Adrenal gland (tissue), 12 donors: ENCODE data around the gene HPDL. TPM values are rescaled to one million over a fixed set of nuclear protein-coding genes. Genes with fewer than 3 reads are reported as not detected.

Experiments used
- DNase-seq, 7 donors: peaks; one replicate each; pipeline ENCODE4 v3.0.0-alpha.2; 2019 to 2020
- H3K27ac ChIP-seq, 5 donors: fragments of 200-600 bp; sonication (generic) in 4 of 5; 1 replicate in 3 of 5; 2 replicates in 2 of 5; pipeline versions ENCODE4 v1.5.1 to v1.8.0; 2016 to 2020; ENCODE audit warnings: mild to moderate bottlenecking in 1 of 5
- H3K27me3 ChIP-seq: fragments of 200-600 bp; 2 replicates; pipeline ENCODE4 v1.8.0; 2021
- H3K36me3 ChIP-seq, 2 donors: fragments of 200-600 bp; replicated peaks in 1 of 2; 1 replicate in 1 of 2; 2 replicates in 1 of 2; pipeline versions ENCODE4 v1.5.1 to v1.8.0; 2018 to 2022
- H3K4me1 ChIP-seq, 2 donors: fragments of 200-600 bp; replicated peaks in 1 of 2; 1 replicate in 1 of 2; 2 replicates in 1 of 2; pipeline versions ENCODE4 v1.5.1 to v1.8.0; 2018 to 2021
- H3K4me3 ChIP-seq, 4 donors: fragments of 200-600 bp; sonication (generic) in 3 of 4; one replicate each; pipeline ENCODE4 v1.5.1; 2016 to 2018
- H3K9me3 ChIP-seq, 3 donors: fragments of 200-600 bp; sonication (generic) in 1 of 3; replicated peaks in 1 of 3; 1 replicate in 2 of 3; 2 replicates in 1 of 3; pipeline versions ENCODE4 v1.5.1 to v1.8.0; 2016 to 2021
- POLR2A ChIP-seq, 2 donors: fragments of 450-650 bp; IDR thresholded peaks; one replicate each; pipeline ENCODE4 v1.6.1; 2017; ENCODE audit warnings: antibody characterized with exemption in 2 of 2, mild to moderate bottlenecking in 2 of 2, moderate library complexity in 1 of 2
- WGBS, 4 donors: extraction: QIAGEN DNeasy Blood & Tissue Kit in 2 of 4; methylation state at CpG; one replicate each; pipeline versions ENCODE4 v1.1.5 to v1.1.7; 2013 to 2017; 5-methylcytosine and 5-hydroxymethylcytosine counted together
- intact Hi-C, 2 donors: fragments of 100-400 bp; cut with DNase I; formaldehyde crosslinking; loops; one replicate each; pipeline versions ENCODE4 v1.14.1 to v1.15.0; 2022 to 2023
- polyA plus RNA-seq, 3 donors: library from polyadenylated mRNA; stranded (reverse); fragments of 200-250 nt in 2 of 3; fragments of 350-450 nt in 1 of 3; fragmentation: Illumina TruSeq in 1 of 3; extraction: RNeasy Lipid Tissue Mini Kit (QIAGEN cat#74804) in 1 of 3; gene quantifications; one replicate each; pipeline ENCODE4 v1.2.3, GENCODE V29; 2013 to 2014
- total RNA-seq, 9 donors: library from RNA; depleted of rRNA in 4 of 9; stranded (reverse); fragments of >200 nt in 4 of 9; fragments of 120-200 nt in 1 of 9; fragmentation: NEBNext Ultra II Directional in 1 of 9; extraction: Animal tissue kit (Norgen Biotek cat#: 25700) in 1 of 9; gene quantifications; one replicate each; pipeline versions ENCODE4 v1.1.0 to v1.2.4, GENCODE V29; 2013 to 2023
- TF ChIP-seq, protein P1 (sequence below), 6 experiments: fragments of 450-650 bp in 4 of 6; fragments of 200-600 bp in 2 of 6; sonication (generic) in 1 of 6; IDR thresholded peaks; 1 replicate in 5 of 6; 2 replicates in 1 of 6; pipeline versions ENCODE4 v1.5.1 to v1.8.0; 2016 to 2021; ENCODE audit warnings: antibody characterized with exemption in 6 of 6, mild to moderate bottlenecking in 2 of 6, moderate library complexity in 1 of 6
- donor health status: healthy with polysubstance abuse.
- donor health status: Bipolar disorder and iron deficiency.
- donor health status: DM: yes; HTN: yes; CAD: no.
- donor health status: DM: no; HTN: no; CAD: no.
- donor health status: DM: no; HTN: no; CAD: no.
- donor health status: DM: yes; HTN: yes; CAD: no.

Gene HPDL
- total and polyA plus RNA-seq, 12 donors: 0.16 to 2.9 (median 0.33) TPM; not detected in 3

DNA sequence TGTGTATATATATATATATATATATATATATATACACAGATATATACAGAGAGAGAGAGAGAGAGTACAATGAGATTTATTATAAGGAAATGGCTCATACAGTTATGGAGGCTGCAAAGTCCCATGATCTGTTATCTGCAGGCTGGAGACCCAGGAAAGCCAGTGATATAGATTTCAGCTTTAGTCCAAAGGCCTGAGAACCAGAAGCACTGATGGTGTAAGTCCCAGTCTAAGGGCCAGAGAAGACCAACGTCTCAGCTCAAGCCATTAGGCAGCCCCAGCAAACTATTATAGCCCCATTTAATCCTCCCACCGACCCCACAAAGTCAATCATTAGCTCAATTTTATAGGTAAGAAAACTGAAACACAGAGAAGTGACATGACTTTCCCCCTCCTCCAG is 35.0 kb upstream of the HPDL start:
- Histone ChIP-seq H3K27ac (no peak overlapping the region), H3K9me3 (no peaks in the 10 kb centered on the region), H3K4me3 (no peak overlapping the region), H3K27me3 (no peaks in the 10 kb centered on the region), H3K4me1 (no peaks in the 10 kb centered on the region), H3K36me3 (no peaks in the 10 kb centered on the region)
- WGBS, 4 donors: 70 to 96% (median 82%) methylated on average over 2 of the region's 2 CpGs
- DNase-seq: no peak
- TF ChIP-seq, protein P1, sequence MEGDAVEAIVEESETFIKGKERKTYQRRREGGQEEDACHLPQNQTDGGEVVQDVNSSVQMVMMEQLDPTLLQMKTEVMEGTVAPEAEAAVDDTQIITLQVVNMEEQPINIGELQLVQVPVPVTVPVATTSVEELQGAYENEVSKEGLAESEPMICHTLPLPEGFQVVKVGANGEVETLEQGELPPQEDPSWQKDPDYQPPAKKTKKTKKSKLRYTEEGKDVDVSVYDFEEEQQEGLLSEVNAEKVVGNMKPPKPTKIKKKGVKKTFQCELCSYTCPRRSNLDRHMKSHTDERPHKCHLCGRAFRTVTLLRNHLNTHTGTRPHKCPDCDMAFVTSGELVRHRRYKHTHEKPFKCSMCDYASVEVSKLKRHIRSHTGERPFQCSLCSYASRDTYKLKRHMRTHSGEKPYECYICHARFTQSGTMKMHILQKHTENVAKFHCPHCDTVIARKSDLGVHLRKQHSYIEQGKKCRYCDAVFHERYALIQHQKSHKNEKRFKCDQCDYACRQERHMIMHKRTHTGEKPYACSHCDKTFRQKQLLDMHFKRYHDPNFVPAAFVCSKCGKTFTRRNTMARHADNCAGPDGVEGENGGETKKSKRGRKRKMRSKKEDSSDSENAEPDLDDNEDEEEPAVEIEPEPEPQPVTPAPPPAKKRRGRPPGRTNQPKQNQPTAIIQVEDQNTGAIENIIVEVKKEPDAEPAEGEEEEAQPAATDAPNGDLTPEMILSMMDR (IDR thresholded peaks at IDR 0.05): no peak
- no peak for TF ChIP-seq POLR2A (IDR thresholded peaks at IDR 0.05)
- intact Hi-C loops: no loop called here

GRCh38 chr1:45297666-45298356 is 28.9 kb upstream of the HPDL start:
- TF ChIP-seq, protein P1 (IDR thresholded peaks at IDR 0.05): no peak
- TF ChIP-seq POLR2A (IDR thresholded peaks at IDR 0.05): no peak
- Histone ChIP-seq H3K36me3 (no peaks in the 10 kb centered on the region), H3K27me3 (no peaks in the 10 kb centered on the region), H3K4me1 (peaks cover 0 to under 1% of the 10 kb centered on the region in 2 donors), H3K4me3 (no peak overlapping the region), H3K9me3 (no peaks in the 10 kb centered on the region), H3K27ac (peak overlapping the region in 1 of 5 donors; percentile 7)
- intact Hi-C loops: loop anchor here (5.0 kb wide), 2 partner anchors 91 to 281 kb away; partner anchors contain the start of gene ZSWIM5 (in 1 of the 2)
- WGBS, 4 donors: 74 to 78% (median 78%) methylated on average over 8 of the region's 8 CpGs
- no peak for DNase-seq

- intact Hi-C loops: loop anchor here (5.0 kb wide), 2 partner anchors 92 to 282 kb away; partner anchors contain the start of gene ZSWIM5 (in 1 of the 2)
- WGBS, 4 donors: 81 to 88% (median 84%) methylated on average over 1 of the region's 1 CpG
- no peaks in the 10 kb centered on the region for H3K36me3 ChIP-seq
- no peaks in the 10 kb centered on the region for H3K9me3 ChIP-seq
- H3K27ac ChIP-seq: no peak overlapping the region
- no peak for DNase-seq
- TF ChIP-seq POLR2A (IDR thresholded peaks at IDR 0.05): no peak
- TF ChIP-seq, protein P1 (IDR thresholded peaks at IDR 0.05): no peak
- peaks cover 2 to 6% of the 10 kb centered on the region in 2 donors for H3K4me1 ChIP-seq
- no peak overlapping the region for H3K4me3 ChIP-seq
- no peaks in the 10 kb centered on the region for H3K27me3 ChIP-seq
Measured at GRCh38 chr1:45299296-45299695, 27.4 kb upstream of the HPDL start.

DNA sequence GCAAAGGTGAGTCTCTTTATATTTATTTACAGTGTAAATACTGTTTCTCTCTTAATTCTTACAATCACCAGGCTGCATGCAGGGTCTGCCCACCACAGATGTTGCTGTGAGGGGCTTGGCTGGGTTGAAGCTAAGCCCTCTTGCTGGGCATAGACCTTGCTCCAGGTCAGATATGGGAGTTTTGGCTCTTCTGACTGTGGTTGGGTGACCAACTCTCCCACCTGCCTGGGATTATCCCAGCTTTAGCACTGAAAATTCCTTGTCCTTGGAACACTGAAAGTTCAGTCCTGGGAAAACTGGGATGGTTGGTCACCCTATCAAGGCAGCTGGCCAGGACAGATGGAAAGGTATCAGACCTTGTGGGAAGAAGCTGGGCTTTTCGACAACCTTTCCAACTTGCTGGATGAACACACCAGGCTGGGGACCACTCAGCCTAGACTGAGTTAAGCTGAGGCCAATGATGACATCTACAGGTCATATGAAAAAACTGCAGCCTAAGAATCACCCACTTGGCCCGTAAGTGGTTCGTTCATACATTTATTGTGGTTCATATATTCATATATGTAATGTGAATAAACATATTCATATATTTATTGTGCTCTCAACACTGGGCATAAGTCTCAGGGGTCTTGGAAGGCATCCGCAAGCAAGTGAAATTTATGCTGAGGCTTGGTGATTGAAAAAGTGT is 26.6 kb upstream of the HPDL start:
- no peak for TF ChIP-seq POLR2A (IDR thresholded peaks at IDR 0.05)
- TF ChIP-seq, protein P1 (IDR thresholded peaks at IDR 0.05): peak; percentile 52 to 81 (median 77)
- H3K27ac ChIP-seq: no peak overlapping the region
- peaks cover 9 to 13% of the 10 kb centered on the region in 2 donors for H3K4me1 ChIP-seq
- intact Hi-C loops: loop anchor here (5.0 kb wide), 2 partner anchors 93 to 283 kb away; partner anchors contain the start of gene ZSWIM5 (in 1 of the 2)
- WGBS, 4 donors: 9 to 16% (median 11%) methylated on average over 4 of the region's 4 CpGs
- H3K9me3 ChIP-seq: no peaks in the 10 kb centered on the region
- DNase-seq: peak; percentile 48 to 80 (median 68)
- H3K36me3 ChIP-seq: no peaks in the 10 kb centered on the region
- H3K27me3 ChIP-seq: no peaks in the 10 kb centered on the region
- H3K4me3 ChIP-seq: no peak overlapping the region
